ENCODE results near the gene SAMSN1.
A peak's percentile ranks its signal among the peaks of the same experiment; 100 is the strongest.

The SAMSN1 gene

DNA sequence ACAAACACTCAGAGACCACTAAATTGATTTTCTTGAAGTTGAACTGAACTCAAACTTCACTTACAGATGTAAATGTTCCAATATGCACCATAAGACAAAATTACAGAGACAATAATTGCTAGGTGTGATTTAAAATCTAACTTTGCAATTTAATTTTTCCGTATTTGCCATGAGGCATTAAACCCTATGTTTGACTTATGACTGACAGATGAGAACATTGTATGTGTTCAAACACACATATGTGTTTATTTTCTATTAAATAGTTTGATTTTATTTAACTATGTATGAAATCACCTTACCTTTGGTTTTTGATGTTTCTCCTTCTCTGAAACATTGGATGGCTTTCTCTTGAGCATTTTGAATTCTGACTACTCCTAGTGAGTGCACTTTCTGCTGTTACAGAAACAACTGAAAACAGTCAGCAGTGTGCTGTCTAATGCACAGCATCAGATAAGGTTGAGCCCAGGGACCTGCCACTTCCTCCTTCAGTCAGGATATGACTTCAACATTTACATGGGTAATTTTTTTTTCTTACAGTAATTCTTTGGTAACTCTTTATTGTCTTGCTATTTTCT lies at the start of gene SAMSN1:
SAMSN1 (minus strand) TSS at position 410 of the 575 bp plus-strand sequence; CDS start at position 356, 54 bp downstream.
- peak; percentile 18 to 26 for DNase-seq (ENCODE audit: low read depth in 1 of 2, low spot score in 1 of 2)

- no peak for DNase-seq (ENCODE audit: low read depth in 1 of 2, low spot score in 1 of 2)
These were observed 49.3 kb upstream of the SAMSN1 start for GRCh38 chr21:14595449-14595848.

DNA sequence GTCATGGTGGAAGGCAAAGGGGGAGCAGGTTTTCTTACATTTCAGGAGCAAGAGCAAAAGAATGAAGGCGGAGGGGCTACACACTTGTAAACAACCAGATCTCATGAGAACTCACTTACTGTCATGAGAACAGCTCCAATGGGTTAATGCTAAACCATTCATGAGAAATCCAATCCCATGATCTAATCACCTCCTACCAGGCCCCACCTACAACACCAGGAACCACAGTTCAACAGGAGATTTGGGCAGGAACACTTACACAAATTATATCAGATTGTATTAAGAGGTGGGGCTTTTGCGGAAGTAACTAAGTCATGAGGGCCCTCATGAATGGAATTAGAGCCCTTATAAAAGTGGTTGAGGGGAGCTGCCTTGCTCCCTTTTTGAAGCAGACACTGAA lies 48.9 kb upstream of the SAMSN1 start:
- no peak for DNase-seq (ENCODE audit: low read depth in 1 of 2, low spot score in 1 of 2)

GRCh38 chr21:14593230-14593629 lies 47.1 kb upstream of the SAMSN1 start:
- DNase-seq (ENCODE audit: low read depth in 1 of 2, low spot score in 1 of 2): no peak

- DNase-seq (ENCODE audit: low read depth in 1 of 2, low spot score in 1 of 2): no peak
These were observed 46.3 kb upstream of the SAMSN1 start for GRCh38 chr21:14592296-14593000.

GRCh38 chr21:14591882-14592281 lies 45.8 kb upstream of the SAMSN1 start:
- no peak for DNase-seq (ENCODE audit: low read depth in 1 of 2, low spot score in 1 of 2)

GRCh38 chr21:14591377-14591776 lies 45.3 kb upstream of the SAMSN1 start:
- no peak for DNase-seq (ENCODE audit: low read depth in 1 of 2, low spot score in 1 of 2)

DNA sequence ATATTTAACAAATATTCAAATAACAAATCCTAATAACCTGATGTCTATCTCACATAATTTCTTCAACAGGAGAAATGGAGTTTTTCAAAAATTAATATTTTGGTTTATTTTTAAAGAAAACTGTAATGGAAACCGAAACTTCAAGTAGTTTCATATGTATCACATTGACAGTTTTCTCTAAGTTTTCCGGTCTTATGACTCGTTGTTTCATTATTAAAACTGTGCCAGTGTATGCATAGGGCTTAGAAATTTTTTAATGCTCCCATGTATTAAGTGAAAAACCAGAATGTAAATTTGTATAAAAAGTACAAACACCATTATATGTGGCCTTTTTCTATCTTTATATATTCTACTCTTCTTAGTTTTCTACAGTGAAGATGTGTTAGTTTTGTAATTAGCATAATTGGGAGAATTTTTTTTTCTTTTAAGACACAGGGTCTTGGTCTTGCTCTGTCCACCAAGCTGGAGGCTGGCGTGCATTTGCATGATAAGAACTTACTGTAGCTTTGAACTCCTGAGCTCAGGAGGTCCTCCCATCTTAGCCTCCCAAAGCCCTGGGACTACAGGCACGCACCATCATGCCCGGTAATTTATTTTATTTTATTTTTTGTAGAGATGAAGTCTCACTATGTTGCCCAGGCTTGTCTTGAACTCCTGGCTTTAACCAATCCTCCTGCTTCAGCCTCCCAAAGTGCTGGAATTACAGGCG lies 43.9 kb upstream of the SAMSN1 start:
- DNase-seq (ENCODE audit: low read depth in 1 of 2, low spot score in 1 of 2): no peak

DNA sequence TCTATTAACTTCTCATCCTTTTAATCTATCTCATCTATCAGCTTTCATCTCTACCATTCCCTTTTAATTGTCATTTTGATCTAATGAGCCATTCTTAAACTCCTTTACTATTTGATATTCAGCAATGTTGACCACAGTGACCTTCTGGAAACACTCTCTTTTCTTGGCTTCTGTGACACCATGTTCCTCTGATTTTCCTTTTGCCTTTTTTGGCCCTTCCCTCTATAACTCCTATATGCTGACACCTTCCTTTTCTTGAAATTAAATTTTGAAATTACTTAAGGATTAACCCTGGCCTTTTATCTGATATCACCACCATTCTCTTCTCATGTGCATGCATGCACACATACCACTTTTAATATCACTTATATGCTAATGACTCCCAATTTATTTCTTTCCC lies 41.2 kb upstream of the SAMSN1 start:
- no peak for DNase-seq (ENCODE audit: low read depth in 1 of 2, low spot score in 1 of 2)

GRCh38 chr21:14585122-14585521 lies 39.0 kb upstream of the SAMSN1 start:
- DNase-seq (ENCODE audit: low read depth in 1 of 2, low spot score in 1 of 2): no peak

- no peak for DNase-seq (ENCODE audit: low read depth in 1 of 2, low spot score in 1 of 2)
These were observed 38.4 kb upstream of the SAMSN1 start for GRCh38 chr21:14584357-14585095.

DNA sequence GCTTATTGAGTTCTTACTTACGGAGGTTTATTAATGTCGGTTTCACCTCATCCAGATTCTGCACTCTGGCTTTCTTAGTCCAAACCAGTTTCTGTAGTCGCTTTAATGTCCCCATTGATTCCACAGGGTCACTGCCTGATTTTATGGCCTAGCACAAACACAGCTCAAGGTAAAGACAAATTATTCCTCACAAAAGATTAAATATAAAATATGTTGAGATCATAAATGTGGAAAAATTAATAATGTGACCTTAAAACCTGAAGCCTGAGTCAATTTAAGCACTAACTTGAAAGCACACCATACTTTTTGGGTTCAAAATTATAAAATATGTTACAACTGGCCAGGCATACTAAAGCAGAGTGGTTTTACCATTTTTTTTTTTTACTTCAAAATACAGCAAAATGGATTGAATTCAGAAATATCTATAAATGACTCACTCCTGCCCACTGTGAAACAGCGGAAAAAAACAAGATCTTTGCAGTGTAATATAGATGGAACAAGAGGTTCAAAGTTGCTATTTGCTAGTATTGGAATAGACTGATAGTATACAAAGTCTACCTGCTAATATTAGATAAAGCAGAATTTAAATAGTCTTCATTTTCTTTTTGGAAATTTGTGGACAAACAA lies 37.6 kb upstream of the SAMSN1 start:
- DNase-seq (ENCODE audit: low read depth in 1 of 2, low spot score in 1 of 2): no peak

DNA sequence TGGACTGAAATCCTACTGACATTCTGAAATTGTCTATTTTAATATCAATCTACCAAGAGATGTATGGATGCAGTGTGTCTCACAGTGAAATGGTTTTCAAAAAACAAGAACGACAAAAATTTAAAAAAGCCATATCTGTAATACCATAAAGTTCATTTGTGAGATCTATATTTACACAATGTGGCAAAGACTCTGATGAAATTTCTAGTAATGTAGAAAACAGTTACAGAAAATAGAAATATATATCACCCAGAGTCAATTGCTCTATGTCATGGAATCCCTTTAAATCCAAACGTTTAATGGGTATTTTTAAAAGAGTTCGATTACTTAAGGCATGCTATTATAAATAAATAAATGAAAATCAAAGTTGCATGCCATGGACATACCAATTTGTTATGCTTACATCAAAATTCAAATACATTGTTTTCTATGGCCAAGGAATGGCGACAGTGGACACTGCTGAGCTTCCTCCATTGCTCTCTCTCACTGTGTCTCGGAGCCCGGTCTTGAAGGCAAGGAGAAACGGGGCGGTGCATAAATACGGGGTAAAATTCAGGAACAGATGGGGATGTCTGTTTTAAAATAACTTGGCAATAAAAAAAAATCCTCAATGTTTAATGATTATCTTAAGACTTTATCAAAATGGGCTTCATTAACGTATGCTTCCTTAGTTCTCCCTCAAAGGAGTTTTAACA lies 37.0 kb upstream of the SAMSN1 start:
- DNase-seq (ENCODE audit: low read depth in 1 of 2, low spot score in 1 of 2): no peak

- no peak for DNase-seq (ENCODE audit: low read depth in 1 of 2, low spot score in 1 of 2)
These were observed 35.9 kb upstream of the SAMSN1 start for GRCh38 chr21:14581902-14582457.

GRCh38 chr21:14573244-14573643 lies 27.1 kb upstream of the SAMSN1 start:
- no peak for DNase-seq (ENCODE audit: low read depth in 1 of 2, low spot score in 1 of 2)

GRCh38 chr21:14572204-14572780 lies 26.2 kb upstream of the SAMSN1 start:
- no peak for DNase-seq (ENCODE audit: low read depth in 1 of 2, low spot score in 1 of 2)

DNA sequence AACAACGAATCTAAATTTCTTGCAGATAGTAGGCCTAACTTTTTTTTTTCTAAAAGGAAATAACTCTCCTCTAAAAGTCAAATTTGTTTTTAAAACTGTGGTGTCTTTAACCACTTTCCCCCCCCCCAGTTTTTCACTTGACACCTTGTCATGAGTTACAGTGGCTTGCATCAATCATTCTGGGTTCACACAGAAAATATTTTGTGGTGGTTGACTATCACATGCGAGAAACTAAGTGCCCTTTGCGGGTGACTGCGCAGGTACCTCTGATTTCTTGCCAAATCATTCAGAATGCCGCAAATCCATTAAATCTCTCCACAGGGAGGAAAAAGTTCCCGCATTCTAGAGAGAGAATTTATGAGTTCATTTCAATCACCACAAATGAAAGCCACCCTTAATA lies 23.8 kb upstream of the SAMSN1 start:
- DNase-seq (ENCODE audit: low read depth in 1 of 2, low spot score in 1 of 2): no peak

- DNase-seq (ENCODE audit: low read depth in 1 of 2, low spot score in 1 of 2): no peak
These were observed 23.0 kb upstream of the SAMSN1 start for GRCh38 chr21:14569026-14569621.
